Measurements from ENCODE around the gene TNS1. TPM values are rescaled to one million over a fixed set of nuclear protein-coding genes. Genes with fewer than 3 reads are reported as not detected.

TNS1 gene
- total RNA-seq, 1 donor from 2014 or later: 106 TPM

DNA sequence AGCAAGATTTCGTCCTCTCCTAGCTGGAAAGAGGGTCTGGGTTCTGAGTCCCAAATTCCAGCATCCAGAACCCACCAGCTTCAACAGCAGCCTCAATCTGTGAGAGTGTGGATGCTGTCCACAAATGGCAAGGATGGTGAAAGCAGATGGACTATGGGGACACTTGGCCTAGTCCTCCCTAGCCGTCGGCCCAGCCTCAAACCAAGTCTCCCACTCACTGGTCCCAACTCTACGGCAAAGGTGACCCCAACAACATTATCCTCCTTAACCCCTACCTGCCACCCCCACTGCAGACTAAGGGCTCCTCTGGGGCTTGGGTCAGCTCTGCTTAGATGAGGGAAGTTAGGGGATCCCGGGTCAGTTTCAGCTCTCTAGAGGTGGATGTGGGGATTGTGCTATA lies 57.3 kb downstream of the TNS1 start:
- DNase-seq (ENCODE audit: low read depth): no peak

DNA sequence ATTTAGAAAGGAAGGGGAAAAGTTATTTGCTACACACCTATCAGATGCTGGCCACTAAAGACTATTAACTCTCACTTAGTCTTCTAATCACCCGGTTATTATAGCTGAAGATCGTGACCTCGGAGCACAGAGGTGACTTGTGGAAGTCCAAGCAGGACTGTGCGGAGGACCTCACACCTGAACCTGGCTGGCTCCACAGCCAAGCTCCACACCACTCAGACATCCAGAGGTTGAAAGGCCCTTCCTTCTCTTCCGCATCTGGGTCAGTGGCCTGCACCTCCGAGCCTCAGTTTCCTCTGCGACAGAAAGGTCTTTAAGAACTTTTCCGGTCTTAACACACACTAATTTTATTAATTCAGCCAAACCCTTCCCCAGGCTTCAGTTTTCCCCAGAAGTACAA lies 57.9 kb downstream of the TNS1 start:
- DNase-seq (ENCODE audit: low read depth): no peak

DNA sequence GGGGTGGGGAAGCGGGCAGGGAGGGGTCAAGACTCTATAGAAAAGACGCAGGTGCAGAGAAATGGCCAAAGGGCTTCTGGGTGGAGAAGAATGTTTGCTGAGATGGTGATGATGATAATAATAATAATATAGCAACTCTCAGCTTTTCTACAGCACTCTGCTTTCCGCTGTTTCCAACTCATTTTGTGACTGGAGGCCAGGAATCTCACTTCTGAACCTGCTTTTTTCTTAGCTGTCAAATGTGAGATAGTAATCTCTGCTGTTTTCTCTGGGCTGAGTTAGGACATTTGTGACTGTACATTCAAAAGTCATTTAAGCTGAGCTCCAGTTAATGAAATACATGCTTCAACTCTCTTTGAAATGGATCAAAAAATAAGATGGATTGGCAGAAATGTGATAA lies 58.4 kb downstream of the TNS1 start:
- DNase-seq (ENCODE audit: low read depth): no peak

- peak; percentile 81 for DNase-seq (ENCODE audit: low read depth)
Observed at GRCh38 chr2:217943446-217944321, 59.1 kb downstream of the TNS1 start.

DNA sequence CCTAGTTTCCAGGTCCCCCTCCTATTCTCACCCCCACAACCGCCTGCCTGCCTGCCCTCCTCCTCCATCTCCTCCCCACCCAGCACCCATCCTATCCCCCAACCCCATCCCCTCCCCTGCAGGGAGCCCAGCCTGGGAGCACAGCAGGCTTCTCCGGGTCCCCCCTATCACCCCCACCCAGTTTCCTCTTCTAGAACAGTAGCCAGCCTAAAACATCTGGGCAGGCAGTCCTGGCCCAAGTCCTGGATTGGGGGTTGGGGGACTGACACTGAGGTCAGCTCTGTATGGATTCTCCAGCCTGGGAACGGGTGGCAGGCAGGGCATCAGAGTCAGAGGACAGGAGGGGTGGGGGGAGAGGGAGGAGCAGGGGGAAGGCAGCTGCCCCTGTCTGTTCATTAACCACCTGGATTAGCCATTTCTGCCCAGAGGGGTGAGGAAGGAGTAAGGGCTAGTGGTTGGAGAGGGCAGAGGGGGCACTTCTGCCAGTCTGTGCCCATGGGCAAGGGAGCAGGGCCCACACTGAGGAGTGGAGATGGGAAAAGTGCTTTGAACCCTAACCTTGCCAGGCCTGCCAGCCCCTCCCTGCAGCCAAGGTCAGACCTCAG lies 60.0 kb downstream of the TNS1 start:
- DNase-seq (ENCODE audit: low read depth): peak; percentile 76

DNA sequence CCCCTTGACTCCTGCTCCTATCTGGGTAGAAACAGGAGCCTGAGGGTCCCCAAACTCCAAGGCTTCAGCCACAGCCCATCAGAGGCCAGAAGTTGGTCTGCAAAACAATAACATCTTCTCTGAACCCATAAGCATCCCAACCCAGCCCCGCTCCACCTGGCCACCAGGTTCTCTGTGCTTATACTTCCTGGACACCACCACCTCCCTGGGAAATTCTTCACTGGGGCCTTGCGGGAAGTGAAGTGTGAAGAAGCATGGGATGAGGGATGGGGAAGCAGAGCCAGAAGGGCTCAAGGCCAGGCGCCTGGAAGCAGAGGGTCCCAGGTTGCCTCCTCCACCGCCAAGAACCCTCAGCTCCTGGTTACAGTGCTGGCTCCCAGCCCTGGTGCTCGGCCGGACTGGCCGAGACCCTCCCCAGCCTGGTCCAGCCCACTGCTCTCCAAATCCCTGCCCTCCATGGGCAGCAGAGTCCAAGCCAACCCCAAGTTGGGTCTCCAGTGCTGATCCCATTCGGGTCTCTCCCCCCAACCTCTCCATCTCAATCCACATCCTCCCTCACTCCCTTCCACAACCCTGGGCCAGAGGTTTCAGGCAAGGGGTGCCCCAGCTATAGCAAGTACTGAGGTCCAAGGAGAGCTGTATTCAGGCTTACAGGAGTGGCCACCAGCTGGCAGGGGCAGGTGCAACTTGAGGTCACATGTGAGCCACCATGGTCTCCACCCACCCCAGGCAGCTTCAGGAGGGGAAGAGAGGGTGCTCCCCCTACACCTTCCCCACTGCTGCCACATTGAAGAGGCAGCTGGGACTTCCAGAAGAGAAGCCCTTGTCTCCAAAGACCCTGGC lies 60.7 kb downstream of the TNS1 start:
- DNase-seq (ENCODE audit: low read depth): peak; percentile 64

DNA sequence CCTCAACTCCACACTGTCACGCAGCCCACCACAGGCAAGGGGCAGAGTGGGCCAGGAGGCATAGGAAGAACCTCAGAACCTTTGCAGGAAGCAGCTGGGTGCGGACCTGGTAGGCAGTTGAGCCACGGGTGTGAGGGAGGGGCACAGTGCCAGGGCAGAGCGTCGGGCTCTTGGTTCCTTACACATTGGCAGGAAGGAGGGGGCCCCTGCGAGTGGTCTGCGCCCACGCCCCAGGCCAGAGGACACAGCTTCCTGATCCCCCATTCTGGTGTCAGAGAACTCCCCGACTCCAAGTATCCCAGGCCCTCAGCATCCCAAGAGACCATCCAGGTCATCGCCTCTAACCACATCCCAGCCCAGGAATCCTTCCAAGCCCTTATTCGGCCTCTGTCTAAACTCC lies 61.5 kb downstream of the TNS1 start:
- DNase-seq (ENCODE audit: low read depth): no peak

DNA sequence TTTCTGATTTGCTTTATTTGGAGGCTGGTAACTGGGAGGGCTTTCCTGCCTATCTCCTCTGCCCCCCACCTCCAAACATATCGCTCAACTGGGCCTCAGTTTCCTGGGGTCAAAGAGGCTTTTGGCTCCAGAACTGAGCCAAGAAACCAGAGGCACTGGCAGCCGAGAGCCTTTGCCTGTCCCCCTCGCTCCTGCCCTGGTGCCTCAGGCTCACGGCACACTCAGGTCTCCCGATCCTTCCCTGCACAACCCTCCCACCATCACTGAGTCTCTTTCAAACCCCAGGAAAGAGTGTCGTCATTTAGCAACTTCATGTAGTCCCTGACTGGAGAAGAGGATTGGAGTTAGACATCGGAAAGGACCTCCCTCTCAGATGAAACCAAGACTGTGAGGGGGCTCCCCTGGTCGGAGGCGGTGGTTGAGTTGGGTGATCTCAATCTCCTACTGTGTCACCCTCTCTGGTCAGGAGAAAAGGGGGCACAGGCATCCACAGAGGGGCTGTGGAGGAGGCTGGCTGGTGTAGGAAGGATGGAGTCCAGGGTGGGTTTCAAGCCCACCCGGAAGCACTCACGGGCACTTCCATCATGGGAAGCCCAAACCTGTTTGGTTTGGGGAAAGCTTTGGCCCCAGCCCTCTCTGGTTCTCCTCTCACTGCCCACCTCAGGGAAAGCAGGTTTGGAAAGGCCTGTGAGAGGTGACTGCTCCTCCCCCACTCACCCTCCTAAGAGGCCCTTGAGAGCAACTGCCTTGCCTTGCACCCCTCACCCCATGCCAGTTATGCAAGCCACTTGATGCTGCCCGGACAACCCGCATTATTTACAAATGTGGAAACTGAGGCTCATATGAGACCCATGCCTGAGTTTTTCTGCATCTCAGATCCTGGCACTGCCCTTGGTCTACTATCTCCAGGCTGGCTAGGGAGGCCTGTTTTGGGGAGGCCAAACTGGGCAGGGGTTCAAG lies 62.3 kb downstream of the TNS1 start:
- no peak for DNase-seq (ENCODE audit: low read depth)

DNA sequence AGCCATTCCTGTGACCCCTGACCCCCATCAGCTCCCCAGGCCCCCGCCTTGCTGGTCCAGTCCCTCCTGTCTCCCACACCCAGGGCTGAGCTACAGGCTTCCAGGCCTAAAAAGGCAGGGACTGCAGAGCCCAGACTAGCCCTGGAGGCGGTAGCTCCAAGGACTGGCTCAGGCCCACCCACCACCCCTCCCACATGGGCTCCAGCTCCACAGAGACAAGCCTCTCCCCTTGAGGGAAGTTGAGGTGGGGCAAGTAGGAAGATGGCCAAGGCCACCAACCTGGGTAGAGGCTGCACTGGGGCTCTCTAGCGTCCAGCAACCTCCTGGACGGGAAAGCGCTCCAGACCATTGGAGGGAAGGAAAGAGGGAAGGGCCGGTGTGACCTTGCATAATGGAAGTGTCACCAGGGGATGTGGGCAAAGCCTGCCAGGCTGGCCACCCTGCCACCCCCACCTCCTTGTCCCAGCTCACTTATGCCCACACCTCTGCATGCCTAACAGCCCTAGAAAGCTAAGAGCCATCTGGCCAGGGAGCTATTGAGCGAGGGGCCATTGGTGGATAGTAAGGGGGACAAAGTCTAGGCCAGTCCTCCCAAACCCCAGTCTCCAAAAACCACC lies 63.1 kb downstream of the TNS1 start:
- no peak for DNase-seq (ENCODE audit: low read depth)

DNA sequence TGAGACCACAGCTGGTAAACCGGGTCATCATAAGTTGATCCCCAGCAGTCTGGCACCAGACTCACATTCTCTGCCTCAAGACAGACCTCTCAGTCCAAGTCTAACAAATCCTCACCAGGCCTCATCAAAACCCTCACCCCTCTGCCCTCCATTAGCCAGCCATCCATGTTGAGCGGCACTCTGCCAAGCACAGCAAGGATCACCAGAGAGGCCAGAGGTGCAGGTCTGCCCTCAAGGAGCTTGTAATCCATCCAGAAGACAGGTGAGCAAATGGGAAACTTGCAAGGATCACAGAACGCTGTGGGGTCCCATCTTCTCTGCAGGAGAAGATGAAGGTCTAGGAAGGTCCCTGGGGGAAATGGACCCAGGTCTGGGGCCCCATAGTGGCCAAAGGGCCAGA lies 63.6 kb downstream of the TNS1 start:
- no peak for DNase-seq (ENCODE audit: low read depth)

GRCh38 chr2:217938036-217938435 lies 64.8 kb downstream of the TNS1 start:
- DNase-seq (ENCODE audit: low read depth): no peak

GRCh38 chr2:217937446-217937845 lies 65.3 kb downstream of the TNS1 start:
- DNase-seq (ENCODE audit: low read depth): no peak

- no peak for DNase-seq (ENCODE audit: low read depth)
Observed at GRCh38 chr2:217936952-217937351, 65.8 kb downstream of the TNS1 start.

DNA sequence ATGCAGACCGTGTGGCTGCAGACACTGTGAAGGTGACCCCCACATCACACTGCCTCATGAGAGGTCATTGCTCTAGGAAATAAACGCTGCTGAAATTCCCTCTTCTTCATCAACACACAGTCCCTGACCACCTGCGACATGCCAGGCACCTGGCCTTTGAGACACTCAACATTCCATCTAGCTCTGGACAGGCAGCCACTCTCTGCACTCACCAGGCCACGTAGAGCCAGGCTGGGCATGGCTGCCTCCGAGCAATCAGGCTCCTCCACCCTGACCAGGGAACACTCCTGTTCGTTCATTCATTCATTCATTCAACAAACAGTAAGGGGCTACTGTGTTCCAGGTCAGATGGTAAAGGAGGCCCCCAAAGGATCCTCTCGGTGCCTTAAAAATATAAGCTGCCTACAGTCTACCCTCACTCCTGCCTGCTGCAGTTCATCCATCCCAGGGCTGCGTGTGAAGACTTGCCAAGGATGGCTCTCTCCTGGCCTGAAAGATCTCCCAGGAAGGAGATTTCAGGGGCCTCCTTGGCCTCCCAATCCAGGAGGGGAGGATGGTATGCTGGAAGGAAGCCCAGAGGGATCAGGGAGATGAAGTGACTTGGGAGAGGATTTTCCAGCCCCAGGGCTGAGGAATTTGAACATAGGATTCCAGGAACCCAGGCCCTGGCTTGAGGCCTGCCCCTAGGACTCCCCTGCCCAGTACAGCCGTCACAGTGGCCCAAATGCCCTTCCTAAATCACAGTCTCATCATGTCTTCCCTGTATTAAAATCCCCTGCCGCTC lies 66.7 kb downstream of the TNS1 start:
- peak; percentile 52 for DNase-seq (ENCODE audit: low read depth)

DNA sequence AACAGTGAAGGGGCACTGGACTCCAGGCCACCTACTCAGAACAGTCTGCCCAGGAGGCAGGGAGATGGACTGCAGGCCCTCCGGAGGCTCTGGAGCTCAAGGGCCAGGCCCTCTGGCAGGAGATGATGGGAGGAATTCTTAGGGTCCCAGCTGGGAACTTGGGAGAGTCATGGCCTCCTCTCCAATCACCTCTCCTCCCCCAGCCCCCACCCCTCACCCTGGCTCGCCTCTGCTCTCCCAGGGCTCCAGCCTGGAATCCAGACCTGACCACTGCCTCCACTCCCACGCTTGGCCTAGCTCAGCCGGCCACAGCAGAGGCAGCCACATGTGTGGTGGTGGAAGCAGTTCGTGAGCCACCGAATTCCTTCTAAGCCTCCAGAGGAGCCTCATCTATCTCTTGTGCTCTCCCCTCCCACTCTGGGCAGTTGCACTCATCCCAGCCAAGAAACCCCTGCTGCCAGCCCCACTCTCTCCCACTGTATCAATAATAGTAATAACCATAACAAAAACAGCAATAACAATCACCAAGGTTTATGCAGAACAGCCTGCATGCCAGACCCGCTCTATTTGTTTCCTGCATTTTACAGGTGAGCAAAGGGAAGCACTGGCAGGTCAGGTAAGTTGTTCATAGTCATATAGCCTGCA lies 67.4 kb downstream of the TNS1 start:
- DNase-seq (ENCODE audit: low read depth): peak; percentile 79

- DNase-seq (ENCODE audit: low read depth): peak; percentile 93
Observed at GRCh38 chr2:217934321-217935131, 68.3 kb downstream of the TNS1 start.

- DNase-seq (ENCODE audit: low read depth): no peak
Observed at GRCh38 chr2:217933617-217933993, 69.2 kb downstream of the TNS1 start.

All from myocyte (in vitro differentiated cells).